SK-N-SH treated with all-trans-retinoic acid at 6 μM for 48 hours (cell line): ENCODE measurements around the gene CELSR2.

Experiments used
- CSDC2 ChIP-seq: fragments of 250-450 bp; sonication (Bioruptor Pico); IDR thresholded peaks from 2 replicates; pipeline ENCODE4 v1.5.0; 2020; ENCODE audit warnings: mild to moderate bottlenecking, moderate library complexity
- ESRRG ChIP-seq: fragments of 250-450 bp; sonication (Bioruptor Pico); IDR thresholded peaks from 2 replicates; pipeline ENCODE4 v1.6.1; 2021; ENCODE audit warnings: mild to moderate bottlenecking
- TF ChIP-seq, protein P1 (sequence below): fragments of 250-450 bp; sonication (Bioruptor Pico); IDR thresholded peaks from 2 replicates; pipeline ENCODE4 v1.8.0; 2020; ENCODE audit warnings: mild to moderate bottlenecking, moderate library complexity, borderline replicate concordance

DNA sequence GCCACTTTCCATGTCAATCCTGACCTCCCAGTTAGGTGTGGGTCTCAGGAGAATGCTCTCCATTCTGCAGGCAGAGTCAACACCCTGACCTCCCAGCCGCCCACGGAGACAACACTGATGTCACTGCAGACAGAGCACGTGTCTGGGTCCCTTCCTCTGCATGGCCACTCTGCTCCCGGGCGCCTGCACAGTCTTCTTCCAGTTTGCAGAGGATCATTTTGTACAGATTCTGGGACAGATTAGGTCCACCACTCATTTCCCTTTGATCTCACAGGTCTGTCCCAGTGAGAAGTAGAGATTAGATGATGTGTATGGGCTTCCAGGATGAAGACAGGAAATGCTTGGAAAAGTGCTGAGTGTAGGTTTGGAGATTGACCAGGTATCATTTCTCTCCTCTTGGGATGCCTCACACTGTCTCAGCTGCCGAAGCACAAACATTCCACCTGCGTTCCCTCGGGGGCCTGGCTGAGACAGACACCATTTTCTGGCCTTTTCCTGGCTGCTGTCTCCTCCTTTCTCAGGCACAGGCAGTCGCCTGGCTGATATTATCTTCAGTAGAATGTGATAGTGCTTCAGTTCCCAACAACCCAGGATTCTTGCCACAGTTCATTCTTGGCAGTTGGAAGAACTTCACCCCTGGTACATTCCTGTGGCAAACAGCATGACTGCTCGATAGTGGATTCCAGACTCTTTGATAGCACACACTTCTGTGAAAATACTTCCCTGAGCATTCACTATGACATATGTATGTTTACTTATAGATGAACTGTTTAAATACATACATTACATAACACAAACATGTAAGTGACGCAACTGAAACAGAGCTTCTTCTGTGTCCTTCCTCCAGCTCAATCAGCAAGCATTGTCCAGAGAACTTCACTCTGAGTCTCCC lies 49.6 kb downstream of the CELSR2 start:
- TF ChIP-seq CSDC2 = 0 out of 2 replicates have a peak, but pooled peaks have one; percentile 48
- TF ChIP-seq, protein P1, sequence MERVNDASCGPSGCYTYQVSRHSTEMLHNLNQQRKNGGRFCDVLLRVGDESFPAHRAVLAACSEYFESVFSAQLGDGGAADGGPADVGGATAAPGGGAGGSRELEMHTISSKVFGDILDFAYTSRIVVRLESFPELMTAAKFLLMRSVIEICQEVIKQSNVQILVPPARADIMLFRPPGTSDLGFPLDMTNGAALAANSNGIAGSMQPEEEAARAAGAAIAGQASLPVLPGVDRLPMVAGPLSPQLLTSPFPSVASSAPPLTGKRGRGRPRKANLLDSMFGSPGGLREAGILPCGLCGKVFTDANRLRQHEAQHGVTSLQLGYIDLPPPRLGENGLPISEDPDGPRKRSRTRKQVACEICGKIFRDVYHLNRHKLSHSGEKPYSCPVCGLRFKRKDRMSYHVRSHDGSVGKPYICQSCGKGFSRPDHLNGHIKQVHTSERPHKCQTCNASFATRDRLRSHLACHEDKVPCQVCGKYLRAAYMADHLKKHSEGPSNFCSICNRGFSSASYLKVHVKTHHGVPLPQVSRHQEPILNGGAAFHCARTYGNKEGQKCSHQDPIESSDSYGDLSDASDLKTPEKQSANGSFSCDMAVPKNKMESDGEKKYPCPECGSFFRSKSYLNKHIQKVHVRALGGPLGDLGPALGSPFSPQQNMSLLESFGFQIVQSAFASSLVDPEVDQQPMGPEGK = no peak
- TF ChIP-seq ESRRG (CRISPR knock-in tag) = no peak
